ENCODE results near the gene CCDC102B.

- no peak for TF ChIP-seq CTCF (IDR thresholded peaks at IDR 0.05)
- TF ChIP-seq POLR2A (IDR thresholded peaks at IDR 0.05) = no peak
Observed at GRCh38 chr18:68861365-68861764, 63.5 kb downstream of the CCDC102B start.

All from ovary (tissue), 3 donors.